Coronary artery (tissue), 2 donors: ENCODE results near the gene LPO.

Source experiments
- DNase-seq: peaks from one replicate; pipeline ENCODE4 v3.0.0-alpha.2; 2017; ENCODE audit warnings: low spot score
- H3K27ac ChIP-seq, 2 donors: fragments of 200-600 bp; sonication (generic); one replicate each; pipeline ENCODE4 v1.5.1; 2016 to 2019
- H3K4me3 ChIP-seq: fragments of 200-600 bp; sonication (generic); 2 replicates; pipeline ENCODE4 v1.5.1; 2016; ENCODE audit warnings: mild to moderate bottlenecking, moderate library complexity
- TF ChIP-seq, protein P1 (sequence below): fragments of 200-600 bp; sonication (generic); IDR thresholded peaks from one replicate; pipeline ENCODE4 v1.5.1; 2019; ENCODE audit warnings: antibody characterized with exemption

Gene LPO

DNA sequence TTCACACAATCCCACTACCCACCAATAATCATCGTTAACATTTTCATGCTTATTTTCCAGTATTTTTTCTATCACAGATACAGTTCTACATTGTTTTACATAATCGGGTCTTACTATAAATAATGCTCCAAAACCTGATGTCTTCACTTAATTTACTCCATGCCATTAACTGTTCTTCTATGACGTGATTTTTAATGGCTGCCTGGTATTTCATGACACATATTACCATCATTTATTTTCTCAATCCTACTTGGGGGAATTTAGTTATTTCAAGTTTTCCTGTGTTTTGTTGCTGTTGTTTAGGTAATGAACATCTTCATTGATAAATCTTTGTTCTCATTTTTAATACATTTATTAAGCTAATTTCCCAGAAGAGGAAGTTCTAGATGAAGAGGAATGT, 14.7 kb downstream of the LPO start:
- no peak overlapping the region for H3K27ac ChIP-seq
- TF ChIP-seq, protein P1, sequence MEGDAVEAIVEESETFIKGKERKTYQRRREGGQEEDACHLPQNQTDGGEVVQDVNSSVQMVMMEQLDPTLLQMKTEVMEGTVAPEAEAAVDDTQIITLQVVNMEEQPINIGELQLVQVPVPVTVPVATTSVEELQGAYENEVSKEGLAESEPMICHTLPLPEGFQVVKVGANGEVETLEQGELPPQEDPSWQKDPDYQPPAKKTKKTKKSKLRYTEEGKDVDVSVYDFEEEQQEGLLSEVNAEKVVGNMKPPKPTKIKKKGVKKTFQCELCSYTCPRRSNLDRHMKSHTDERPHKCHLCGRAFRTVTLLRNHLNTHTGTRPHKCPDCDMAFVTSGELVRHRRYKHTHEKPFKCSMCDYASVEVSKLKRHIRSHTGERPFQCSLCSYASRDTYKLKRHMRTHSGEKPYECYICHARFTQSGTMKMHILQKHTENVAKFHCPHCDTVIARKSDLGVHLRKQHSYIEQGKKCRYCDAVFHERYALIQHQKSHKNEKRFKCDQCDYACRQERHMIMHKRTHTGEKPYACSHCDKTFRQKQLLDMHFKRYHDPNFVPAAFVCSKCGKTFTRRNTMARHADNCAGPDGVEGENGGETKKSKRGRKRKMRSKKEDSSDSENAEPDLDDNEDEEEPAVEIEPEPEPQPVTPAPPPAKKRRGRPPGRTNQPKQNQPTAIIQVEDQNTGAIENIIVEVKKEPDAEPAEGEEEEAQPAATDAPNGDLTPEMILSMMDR, result no peak
- DNase-seq, result no peak

GRCh38 chr17:58254803-58255202, 16.4 kb downstream of the LPO start:
- peak; percentile 50 for DNase-seq
- Histone ChIP-seq H3K27ac (no peak overlapping the region), H3K4me3 (no peak overlapping the region)
- TF ChIP-seq, protein P1, result no peak

More for the DNA sequence above, 14.7 kb downstream of the LPO start:
- no peak overlapping the region for H3K4me3 ChIP-seq

- Histone ChIP-seq H3K27ac (no peak overlapping the region), H3K4me3 (no peak overlapping the region)
- TF ChIP-seq, protein P1, result no peak
- no peak for DNase-seq
Observed at GRCh38 chr17:58262149-58262548, 23.8 kb downstream of the LPO start.

DNA sequence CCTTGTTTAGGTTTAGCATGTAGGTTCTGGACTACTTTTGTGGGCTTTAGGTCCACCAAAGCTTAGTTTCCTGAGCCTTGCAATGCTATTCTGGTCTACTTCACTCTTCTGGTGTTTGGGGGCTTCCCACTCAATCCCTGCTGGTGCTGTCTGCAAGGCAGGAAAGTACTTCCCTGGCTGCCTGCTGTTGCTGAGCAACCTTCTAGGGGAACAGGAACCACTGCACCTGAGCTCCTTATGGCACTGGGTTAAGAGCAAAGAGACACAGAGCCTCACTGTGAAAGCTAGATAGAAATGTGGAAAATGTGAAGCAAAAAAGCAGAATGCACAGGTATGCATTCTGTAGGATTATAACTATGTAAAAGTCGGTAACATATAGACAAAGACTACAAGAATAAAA, 25.4 kb downstream of the LPO start:
- DNase-seq, result no peak
- Histone ChIP-seq H3K4me3 (no peak overlapping the region), H3K27ac (no peak overlapping the region)
- TF ChIP-seq, protein P1, result no peak

DNA sequence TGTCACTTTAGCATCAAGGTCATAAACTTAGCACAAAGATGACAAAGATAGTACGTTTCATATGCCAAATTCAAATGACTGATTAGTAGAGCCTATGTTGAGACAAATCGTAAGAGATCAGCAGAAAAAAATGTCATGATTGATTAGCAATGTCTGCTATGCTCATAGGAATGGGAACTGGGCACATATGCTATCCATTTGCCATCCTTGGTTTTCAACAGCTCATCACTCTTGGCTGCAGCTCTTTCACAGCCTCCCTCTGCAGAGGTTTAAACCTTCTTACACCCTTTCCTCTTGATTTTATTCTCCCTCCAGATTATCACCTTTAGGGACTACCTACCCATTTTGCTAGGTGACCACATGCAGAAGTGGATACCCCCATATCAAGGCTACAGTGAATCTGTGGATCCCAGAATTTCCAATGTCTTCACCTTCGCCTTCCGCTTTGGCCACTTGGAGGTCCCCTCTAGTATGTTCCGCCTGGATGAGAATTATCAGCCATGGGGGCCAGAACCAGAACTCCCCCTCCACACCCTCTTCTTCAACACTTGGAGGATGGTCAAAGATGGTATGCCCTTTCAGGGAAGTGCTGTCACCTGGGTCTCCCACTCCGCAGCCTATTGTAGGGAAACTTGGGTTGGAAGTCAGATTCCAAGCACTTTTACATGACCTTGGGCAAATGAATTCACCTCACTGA, 26.2 kb downstream of the LPO start:
- no peak for DNase-seq
- TF ChIP-seq, protein P1, result no peak
- Histone ChIP-seq H3K4me3 (no peak overlapping the region), H3K27ac (no peak overlapping the region)

- H3K27ac ChIP-seq, result no peak overlapping the region
- no peak for DNase-seq
- TF ChIP-seq, protein P1, result no peak
- no peak overlapping the region for H3K4me3 ChIP-seq
Observed at GRCh38 chr17:58265271-58265670, 26.9 kb downstream of the LPO start.
